HL-60 (cell line): ENCODE results near the gene IRX5.

Experiments
- POLR2AphosphoS5 ChIP-seq: IDR thresholded peaks from 2 replicates; pipeline ENCODE4 v1.6.1; 2012; ENCODE audit warnings: low read depth
- TF ChIP-seq, protein P1 (sequence below): IDR thresholded peaks from one replicate; pipeline ENCODE4 v1.5.1; 2011; ENCODE audit warnings: low read length, control low read depth, inconsistent platforms; ENCODE audit not compliant: insufficient read depth
- TF ChIP-seq, protein P2 (sequence below): IDR thresholded peaks from 2 replicates; pipeline ENCODE4 v1.6.1; 2012; ENCODE audit warnings: low read depth; ENCODE audit not compliant: insufficient replicate concordance

DNA sequence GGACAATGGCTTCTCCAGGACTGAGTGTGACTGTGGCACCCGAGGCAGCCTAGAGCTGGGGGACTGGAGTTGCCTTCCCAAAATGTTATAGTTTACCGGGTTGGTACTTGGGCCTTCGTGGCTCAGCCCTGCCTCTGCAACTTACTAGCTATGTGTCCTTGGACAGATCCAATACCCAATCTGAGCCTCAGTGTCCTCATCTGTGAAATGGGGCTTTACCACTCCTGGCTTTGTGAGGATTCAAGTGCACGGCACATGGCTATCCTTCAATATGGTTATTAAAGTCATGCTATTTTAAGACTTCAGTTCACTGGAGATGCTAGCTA, 9.6 kb downstream of the IRX5 start:
- TF ChIP-seq, protein P1, sequence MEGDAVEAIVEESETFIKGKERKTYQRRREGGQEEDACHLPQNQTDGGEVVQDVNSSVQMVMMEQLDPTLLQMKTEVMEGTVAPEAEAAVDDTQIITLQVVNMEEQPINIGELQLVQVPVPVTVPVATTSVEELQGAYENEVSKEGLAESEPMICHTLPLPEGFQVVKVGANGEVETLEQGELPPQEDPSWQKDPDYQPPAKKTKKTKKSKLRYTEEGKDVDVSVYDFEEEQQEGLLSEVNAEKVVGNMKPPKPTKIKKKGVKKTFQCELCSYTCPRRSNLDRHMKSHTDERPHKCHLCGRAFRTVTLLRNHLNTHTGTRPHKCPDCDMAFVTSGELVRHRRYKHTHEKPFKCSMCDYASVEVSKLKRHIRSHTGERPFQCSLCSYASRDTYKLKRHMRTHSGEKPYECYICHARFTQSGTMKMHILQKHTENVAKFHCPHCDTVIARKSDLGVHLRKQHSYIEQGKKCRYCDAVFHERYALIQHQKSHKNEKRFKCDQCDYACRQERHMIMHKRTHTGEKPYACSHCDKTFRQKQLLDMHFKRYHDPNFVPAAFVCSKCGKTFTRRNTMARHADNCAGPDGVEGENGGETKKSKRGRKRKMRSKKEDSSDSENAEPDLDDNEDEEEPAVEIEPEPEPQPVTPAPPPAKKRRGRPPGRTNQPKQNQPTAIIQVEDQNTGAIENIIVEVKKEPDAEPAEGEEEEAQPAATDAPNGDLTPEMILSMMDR = no peak
- TF ChIP-seq, protein P2, sequence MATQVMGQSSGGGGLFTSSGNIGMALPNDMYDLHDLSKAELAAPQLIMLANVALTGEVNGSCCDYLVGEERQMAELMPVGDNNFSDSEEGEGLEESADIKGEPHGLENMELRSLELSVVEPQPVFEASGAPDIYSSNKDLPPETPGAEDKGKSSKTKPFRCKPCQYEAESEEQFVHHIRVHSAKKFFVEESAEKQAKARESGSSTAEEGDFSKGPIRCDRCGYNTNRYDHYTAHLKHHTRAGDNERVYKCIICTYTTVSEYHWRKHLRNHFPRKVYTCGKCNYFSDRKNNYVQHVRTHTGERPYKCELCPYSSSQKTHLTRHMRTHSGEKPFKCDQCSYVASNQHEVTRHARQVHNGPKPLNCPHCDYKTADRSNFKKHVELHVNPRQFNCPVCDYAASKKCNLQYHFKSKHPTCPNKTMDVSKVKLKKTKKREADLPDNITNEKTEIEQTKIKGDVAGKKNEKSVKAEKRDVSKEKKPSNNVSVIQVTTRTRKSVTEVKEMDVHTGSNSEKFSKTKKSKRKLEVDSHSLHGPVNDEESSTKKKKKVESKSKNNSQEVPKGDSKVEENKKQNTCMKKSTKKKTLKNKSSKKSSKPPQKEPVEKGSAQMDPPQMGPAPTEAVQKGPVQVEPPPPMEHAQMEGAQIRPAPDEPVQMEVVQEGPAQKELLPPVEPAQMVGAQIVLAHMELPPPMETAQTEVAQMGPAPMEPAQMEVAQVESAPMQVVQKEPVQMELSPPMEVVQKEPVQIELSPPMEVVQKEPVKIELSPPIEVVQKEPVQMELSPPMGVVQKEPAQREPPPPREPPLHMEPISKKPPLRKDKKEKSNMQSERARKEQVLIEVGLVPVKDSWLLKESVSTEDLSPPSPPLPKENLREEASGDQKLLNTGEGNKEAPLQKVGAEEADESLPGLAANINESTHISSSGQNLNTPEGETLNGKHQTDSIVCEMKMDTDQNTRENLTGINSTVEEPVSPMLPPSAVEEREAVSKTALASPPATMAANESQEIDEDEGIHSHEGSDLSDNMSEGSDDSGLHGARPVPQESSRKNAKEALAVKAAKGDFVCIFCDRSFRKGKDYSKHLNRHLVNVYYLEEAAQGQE = no peak
- TF ChIP-seq POLR2AphosphoS5 = no peak
